Measurements from ENCODE around the gene AGAP1. TPM values are rescaled to one million over a fixed set of nuclear protein-coding genes. Genes with fewer than 3 reads are reported as not detected.

Gene AGAP1
- total RNA-seq, 1 donor from 2014 or later = 44.7 TPM

DNA sequence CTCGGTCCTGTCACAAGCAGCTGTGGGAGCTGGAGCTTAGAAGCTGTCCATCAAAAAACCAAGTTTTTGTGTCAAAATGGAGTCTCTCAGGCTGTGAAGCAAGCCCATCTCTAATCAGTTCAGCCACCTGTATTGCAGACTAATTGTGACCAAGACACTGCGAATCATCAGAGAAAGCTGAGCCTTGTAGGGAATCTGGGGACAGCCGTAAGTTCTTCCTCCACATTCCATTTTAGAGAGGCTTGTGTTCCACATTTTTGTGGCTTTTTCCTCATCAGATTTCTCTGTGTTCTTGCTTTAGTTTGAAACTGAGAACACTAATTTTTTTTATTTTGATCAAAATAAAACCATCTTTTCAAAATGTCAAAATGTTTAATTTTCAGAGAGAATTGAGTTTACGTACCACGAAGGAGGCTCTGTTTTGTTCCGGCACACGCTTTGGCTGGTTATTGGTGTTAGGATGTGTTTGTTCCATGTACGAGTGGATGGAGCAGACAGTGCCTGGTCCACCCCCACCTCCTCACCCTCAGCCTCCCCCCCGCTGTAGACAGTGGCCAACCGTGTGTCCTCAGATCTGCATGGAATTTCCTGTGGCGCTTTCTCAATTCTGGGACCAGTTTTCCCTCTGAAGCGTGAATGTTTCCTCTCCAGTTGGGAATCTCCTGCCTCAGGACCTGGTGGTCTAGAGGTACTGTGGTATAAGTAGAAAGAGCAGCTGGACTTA, 140.8 kb downstream of the AGAP1 start:
- DNase-seq (ENCODE audit: low spot score) = no peak

DNA sequence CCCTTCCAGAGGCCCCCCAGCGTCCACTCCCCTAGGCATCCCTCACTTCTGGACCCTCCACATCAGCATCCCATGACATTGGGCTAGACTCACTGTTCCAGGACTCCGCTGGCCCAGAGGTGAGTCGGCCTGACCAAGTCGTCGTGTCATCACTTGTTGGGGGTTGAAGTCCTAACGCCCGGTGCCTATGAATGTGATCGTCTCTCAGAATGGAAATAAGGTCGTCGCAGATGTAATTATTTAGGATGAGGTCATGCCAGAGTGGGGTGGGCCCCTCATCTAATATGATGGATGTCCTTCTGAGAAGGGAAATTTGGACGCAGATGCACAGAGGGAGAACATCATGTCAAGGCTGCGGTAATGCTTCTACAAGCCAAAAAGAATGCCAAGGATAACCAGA, 142.7 kb downstream of the AGAP1 start:
- no peak for DNase-seq (ENCODE audit: low spot score)

DNA sequence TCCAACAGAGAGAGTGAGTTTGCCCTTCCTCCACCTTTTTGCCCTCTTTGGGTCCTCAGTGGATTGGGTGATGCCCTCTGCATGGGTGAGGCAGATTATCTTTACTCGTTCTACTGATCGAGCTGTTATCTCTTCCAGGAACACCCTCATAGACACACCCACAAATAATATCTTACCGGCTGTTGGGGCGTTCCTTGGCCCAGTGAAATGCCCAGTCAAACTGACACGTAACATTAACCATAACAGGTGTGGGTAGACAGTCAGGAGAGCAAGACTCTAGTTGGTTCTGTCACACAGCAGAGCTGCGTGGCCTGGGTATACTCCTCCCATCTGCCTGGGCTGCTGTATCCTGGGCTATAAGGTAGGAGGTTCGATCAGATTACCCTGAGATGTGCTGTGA, 144.1 kb downstream of the AGAP1 start:
- no peak for DNase-seq (ENCODE audit: low spot score)

DNA sequence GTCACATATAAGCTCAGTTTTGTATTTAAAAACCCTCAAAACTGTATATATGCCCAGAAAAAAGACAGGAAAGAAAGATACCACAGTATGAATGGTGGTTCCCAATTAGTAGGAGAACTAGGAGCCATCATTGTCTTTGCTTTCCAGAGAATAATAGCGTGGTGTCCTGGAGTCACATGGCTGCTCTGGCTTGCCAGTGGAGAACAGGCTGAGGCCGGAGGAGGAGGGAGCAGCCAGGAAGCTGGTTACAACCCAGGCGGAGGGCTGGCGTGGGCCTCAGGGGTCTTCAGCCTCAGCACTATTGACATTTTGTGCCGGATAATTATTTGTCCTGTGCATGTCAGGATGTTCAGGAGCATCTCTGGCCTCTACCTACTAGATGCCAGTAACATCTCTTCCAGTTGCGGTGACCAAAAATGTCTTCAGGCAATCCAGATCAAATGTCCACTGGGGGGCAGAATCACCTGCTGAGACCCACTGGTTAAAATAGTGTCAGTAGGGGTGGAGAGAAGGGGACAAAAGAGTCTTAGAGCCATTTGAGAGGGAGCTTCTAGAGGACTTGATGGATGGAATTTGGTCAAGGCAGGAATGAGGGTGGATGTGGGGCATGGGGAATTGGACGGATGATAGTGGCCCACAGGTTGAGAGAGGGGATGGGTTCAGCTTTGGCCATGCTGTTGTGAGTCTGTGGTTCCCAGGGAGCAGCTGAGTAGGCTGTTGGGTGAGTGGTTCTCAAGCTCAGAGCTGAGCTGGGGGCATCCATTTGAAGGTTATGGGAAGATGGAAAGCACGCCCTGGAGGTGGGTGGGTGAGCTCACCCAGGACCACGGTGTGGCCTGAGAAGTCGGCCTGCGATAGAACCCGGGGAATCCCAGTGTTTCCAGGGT, 144.9 kb downstream of the AGAP1 start:
- DNase-seq (ENCODE audit: low spot score) = no peak

DNA sequence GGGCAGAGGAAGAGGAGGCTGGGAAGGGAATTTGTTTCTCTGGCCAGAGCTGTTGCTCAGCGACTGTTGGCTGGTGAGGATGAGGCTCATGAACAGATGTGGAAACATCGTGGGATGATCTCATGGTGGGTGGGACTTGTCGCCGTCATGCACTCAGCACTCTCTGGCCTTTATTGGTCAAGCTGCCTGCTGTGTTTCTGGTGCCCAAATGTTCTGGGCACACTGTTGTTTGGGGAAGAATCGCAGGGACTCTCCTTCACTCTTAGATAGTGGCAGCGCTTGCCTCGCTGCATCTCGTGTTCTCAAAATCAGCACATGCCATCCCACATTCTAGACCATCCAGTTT, 145.6 kb downstream of the AGAP1 start:
- DNase-seq (ENCODE audit: low spot score) = peak; percentile 82

DNA sequence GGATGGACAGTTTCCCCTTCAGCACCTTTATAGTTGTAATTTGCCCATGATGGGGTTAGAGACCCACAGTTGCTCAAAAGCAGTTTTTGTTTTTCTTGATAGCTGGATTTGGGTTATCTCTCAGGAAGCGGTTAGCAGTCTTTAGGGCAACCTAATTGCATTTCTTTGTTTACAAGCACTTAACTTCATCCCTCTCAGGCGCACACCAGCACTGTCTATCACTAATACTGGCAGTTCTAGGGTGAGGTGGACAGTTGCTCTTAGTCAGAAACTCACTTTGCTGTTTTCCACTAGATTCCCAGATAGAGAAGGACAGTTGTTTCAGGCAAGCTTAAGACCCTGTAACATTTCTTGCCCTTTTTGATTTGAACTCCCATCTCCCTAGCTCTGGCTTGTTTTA, 146.0 kb downstream of the AGAP1 start:
- no peak for DNase-seq (ENCODE audit: low spot score)

DNA sequence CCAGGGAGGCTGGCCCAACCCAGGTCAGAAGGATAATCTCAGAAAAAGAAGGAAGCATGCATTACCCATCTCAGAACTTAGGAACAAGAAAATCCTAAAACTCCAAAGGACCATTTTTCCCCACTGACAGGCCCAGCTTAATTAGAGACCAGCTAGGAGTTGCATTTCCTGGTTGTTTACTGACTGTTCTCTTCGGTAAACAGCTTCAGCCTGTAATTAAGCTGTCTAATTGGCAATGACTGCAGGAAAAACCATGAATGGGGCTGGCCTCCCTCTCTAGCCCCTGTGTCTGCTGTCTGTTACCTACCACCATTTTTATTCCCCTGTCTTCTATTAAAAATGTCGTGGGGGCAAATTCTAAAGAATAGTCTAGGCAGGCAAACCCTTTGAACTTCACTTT, 146.5 kb downstream of the AGAP1 start:
- DNase-seq (ENCODE audit: low spot score) = no peak

DNA sequence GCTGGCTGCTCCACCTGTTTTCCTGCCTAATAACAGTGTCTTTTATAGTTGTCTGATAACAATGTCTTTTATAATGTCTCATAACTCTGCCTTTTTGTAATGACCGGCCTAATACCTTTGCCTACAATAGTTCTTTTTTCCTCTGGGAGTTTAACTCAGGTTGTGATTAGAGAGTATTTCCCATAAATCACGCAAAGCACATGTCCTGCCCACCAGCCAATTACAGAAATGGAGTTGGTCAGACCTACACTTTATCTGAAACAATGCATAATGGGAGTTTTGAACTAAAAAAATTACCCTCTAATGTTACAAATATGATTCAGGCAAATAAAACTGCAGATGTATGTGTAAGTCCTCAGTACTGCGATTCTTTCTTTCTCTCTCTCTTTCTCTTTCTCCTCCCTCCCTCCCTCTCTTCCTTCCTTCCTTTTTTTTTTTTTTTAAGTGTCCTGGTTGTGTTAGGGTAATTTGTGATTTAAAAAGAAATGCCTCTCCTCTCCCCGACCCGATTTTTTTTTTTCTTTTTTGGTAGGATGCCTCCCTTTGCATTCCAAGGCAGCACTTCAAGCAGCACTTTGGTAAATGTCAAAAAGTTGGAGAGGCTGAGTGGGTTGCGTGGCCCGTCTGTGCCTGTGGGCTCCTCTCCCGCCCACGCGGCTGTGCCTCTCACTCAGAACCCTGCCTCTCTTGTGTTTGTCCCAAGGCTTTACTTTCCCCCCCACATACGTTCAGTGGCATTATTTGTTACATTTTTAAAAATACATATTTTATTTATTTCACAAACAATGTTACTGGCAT, 147.3 kb downstream of the AGAP1 start:
- no peak for DNase-seq (ENCODE audit: low spot score)

DNA sequence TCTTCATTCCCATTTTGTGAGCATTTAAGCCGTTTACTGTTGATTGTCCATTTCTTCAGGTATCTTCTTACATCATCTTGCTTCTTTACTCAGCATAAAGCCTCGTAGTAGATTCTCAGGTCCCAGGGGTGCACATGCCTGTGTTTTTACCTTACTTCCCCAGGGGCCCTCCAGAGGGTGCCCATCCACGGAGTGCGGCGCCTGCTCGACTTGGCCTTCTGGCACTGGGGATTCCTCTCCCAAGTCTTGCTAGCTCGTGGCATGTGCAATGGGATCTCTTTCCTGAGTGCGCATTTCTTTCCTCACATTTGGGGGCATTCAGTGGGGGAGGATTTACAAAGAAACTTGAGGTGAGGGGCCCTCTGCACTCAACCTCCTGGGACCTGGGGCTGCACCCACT, 148.1 kb downstream of the AGAP1 start:
- DNase-seq (ENCODE audit: low spot score) = no peak

DNA sequence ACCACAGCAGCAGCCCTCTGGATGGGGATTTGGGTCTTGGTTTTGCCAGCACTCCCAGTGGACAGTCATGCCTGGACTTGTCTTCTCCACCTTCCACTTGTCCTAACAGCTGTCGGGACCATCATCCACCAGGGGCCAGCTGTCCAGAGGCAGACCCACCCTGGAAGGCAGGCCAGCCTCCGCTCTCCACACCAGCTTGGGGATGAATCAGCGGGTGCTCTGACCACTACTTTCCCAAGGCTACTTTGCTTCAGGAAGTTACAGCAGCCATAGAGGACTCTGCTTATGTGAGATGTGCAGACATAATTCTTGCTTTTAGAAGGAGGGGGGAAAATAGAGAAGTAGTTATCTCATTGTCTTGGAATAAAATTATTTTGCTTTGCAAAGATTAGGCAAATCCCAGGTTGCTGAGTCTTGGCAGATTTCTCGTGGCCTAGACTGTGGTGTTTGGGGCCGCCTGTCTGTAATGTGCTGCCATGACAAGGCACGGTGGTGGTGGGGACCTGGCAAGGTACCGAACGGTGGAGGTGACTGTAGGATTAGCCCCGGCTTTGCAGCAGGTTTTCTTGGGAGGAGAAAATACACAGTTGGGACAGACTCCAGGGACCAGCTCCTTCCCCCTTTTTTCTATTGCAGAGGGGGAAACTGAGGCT, 148.7 kb downstream of the AGAP1 start:
- DNase-seq (ENCODE audit: low spot score) = no peak

DNA sequence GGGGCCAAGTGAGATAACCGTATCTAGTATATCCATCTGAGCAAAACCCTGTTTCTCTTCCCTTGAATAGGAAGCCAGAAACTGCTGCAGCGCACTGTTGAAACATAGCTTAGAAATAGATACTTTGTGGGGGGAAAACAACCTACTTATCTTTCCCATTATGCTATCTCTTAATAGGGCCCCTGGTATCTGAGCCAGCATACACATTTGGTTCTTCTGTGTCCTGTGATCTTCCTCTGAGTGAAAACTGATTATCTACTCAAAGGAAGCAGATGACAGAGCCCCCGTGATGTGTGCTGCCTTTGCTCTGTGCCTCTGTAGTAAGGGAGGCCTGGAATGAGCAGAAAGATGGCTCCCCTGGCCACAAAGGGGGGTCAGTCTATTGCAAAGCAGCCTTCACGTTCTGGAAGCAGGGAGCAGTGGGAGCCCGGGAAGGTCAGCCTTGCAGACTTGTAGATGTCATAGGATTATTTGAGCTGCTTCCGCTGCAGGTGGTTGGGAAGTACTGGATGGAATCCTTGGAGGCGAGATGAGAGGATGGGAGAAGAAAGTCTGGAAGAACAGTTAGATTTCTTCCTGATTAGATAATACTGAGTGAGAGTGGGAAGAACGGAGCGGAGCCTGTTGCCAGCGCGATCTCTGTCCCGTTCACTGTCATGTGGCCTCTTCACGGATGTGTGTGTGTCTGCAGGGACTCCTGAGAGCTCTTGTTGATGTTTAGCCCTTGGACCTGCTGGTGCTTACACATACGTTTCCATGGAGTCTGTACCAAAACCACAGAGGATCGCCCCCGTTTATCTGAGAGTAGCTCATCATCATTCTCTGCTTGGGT, 150.1 kb downstream of the AGAP1 start:
- no peak for DNase-seq (ENCODE audit: low spot score)

DNA sequence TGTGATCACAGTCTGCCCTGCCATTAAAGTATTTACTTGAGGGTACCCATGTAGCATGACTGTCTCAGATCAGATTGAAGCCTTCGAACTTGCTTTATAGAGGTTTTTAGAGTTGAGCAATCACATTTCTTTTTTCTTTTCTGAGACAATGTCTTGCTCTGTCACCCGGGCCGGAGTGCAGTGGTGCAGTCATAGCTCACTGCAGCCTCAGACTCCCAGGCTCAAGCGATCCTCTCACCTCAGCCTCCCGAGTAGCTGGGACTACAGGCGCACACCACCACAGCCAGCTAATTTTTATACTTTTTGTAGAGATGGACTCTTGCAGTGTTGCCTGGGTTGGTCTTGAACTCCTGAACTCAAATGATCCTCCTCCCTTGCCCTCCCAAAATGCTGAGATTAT, 153.4 kb downstream of the AGAP1 start:
- no peak for DNase-seq (ENCODE audit: low spot score)

DNA sequence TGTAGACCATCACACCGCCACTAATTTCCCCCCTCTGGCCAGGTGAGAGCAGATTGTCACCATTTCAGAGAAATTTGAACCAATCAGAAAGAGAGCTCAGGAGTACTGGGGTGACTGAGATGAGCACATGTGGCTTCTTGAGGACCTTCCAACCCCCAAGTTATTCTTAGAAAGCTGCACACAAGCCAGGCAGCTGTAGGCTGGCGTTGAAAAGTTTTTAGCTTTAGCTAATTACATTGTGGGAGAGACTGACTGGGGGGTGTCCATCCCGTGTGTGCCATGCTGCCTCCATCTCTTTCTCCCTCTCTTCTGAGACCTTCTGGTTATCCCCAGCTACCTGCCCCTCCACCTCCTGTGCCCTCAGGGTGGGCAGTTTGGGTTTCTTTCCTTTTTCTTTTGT, 154.0 kb downstream of the AGAP1 start:
- DNase-seq (ENCODE audit: low spot score) = no peak

DNA sequence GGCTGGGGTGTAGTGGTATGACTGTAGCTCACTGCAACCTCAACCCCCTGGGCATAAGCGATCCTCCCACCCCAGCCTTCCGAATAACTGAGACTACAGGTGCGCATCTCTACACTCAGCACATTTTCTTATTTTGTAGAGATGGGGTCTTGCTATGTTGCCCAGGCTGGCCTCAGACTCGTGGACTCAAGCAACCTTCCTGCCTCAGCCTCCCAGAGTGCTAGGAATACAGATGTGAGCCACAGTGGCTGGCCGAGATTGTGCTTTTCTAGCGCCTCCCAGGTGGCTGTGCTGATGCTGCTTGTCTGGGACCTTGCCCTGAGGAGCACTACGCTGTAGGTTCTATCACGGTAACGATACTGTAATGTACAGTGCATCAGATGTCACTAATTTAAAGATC, 155.6 kb downstream of the AGAP1 start:
- DNase-seq (ENCODE audit: low spot score) = no peak

DNA sequence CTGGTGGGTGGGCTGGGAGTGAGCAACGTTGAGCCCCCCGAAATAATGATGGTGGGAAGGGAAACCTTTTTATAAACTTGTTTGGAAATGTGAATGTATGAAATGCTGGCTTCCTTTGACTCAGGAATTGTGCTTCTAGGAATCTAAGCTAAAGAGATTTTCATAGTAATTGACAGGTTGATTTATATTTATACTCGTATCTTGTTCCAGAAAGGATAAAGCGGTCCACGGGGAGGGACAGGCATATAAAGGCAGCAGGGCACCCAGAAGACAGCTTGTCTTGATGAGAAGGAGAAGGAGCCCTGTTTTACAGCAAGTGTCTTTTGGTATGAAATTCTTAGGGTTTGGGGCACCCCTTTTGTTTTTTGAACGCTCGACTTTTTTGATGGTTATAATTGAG, 157.8 kb downstream of the AGAP1 start:
- DNase-seq (ENCODE audit: low spot score) = no peak

DNA sequence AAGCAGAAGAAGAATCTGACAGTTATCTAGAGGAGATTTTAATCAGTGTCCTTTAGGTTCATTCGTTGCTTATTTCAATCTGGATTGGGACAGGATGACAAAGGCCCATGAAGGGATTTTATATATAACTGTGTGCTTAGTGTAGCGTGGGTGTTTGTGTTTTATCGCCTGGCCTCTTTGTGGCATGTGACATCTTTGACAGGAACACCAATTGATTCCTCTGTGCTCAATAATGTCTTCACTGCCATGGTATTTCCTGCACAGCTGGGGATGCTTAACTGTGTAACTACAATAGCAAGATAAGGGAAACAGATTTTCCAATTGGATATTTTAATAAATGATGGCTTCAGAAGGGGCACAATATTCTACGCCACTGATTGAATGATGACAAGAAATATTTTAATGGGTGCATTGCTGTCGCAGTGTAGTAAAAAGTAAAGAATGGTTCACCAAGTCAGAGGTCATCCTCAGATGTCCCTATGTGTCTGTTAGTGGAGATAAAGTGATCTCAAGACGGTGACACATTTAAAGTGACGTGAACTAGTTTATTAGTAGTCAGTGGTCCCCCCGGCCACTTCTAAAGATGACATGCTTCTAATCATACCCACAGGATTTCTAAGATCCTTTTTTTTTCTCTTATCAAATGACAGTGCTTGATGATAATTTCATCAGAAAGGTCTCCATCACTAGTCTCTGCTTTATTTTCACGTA, 160.4 kb downstream of the AGAP1 start:
- no peak for DNase-seq (ENCODE audit: low spot score)

DNA sequence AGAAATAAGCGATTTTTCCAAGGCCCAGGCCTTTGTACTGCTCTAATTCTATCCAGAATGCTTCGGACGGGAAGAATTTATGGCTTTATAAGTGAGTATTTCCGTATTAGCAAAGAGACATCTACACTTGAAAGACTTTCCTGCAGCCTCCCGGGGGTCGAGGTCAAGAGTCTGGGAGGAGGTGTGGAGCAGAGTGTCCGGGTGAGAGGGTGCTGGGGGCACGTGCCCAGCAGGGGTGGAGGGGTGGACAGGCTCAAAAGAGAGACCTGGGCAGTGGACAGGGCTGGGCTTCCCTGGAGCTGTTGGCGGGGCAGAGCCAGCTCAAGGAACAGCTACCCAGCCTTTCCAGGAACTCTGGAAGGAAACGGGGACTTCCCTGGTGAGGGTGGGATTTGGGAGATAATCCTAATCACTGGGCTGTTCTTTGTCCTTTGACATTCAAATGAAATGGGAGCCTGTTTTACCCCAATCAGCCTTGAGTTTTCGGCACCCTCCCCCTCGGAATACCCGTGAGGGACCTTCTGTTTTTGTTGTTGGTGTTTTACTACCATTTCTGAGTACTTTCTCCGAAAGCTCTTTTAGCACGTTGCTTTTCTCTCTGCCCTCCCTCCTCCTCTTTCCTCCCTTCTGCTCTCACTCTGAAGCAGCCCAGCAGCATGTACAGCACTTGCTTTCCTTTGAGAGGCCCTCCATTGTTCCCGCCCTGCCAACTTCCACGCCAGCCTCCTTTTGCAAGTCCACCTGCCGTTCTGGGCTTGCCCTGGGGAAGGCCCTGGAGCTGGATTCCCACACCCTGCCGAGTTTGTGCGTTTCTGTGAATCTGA, 164.7 kb downstream of the AGAP1 start:
- DNase-seq (ENCODE audit: low spot score) = no peak

DNA sequence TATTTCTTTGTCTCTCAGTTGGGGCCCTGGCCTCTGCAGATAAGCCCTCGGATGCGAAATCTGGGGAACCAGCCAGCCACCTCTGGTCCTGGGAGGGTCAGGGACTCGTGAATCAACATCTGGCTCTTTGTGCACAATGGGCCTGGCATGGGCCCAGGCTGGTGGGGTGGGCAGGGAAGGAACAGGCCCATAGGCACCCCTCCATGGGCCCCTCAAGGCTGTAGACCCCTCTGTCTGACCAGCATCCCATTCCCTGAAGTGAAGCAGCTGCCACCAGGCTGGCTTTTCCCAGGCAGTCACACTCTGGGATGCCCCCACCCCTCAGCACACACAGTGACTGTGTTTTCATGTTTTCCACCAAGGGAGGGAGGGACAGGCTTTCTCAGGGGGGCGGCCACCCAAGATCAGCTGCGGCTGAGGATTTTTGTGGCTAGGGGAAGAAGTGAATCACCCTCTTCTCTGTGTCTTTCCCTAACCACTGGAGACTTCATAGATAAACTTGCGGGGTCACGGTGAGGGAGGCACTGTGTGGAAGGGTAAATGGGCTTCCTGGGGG, 166.0 kb downstream of the AGAP1 start:
- DNase-seq (ENCODE audit: low spot score) = no peak

DNA sequence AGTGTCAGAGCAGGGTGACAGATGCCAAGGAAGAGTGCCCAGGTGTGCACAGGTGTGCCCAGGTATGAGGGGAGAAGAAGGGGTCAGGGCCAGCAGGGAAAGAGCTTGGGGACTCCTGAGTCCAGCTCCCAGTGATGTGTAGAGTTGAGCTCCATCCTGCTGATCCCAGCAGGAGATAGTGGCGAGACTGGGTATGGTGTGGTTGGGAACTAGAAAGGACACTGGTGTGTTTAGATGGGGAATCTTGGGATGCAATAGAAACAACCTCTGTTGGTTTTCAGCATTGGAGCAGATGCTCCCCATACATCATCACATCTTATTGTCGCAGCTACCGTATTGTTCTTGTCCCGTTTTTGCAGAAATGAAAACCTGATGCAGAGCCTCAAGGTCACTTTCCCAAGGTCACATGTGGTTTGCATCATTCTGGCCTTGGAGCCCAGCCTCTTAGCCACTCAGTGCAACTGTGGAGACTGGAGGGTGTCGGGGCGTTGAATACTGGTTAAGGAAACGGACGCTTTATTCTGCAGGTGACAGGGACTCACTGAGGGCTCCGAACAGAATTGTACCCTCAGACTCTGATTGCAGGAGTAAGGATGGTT, 166.7 kb downstream of the AGAP1 start:
- no peak for DNase-seq (ENCODE audit: low spot score)

Data from mucosa of gallbladder (tissue), 1 donor.